MM.1S (cell line): Measurements from ENCODE around the gene TEKT2.

ENCODE experiments used
- DNase-seq: peaks from one replicate; pipeline ENCODE4 v3.0.0-alpha.2; 2015
- H2AFZ ChIP-seq: fragments of 300-600 bp; sonication (generic); 2 replicates; pipeline ENCODE4 v1.6.0; 2016; ENCODE audit warnings: antibody characterized with exemption, low read length
- H3F3A ChIP-seq: fragments of 300-600 bp; sonication (generic); 2 replicates; pipeline ENCODE4 v1.6.1; 2016; ENCODE audit warnings: mild to moderate bottlenecking, antibody characterized with exemption, low read length, moderate library complexity, mixed read lengths; ENCODE audit not compliant: insufficient read depth
- H3K27ac ChIP-seq: fragments of 300-600 bp; sonication (generic); 2 replicates; pipeline ENCODE4 v1.5.1; 2016; ENCODE audit warnings: mild to moderate bottlenecking, low read length
- H3K27me3 ChIP-seq: fragments of 300-600 bp; sonication (generic); replicated peaks from 2 replicates; pipeline ENCODE4 v1.6.0; 2016; ENCODE audit warnings: low read length; ENCODE audit not compliant: insufficient read depth
- H3K36me3 ChIP-seq: fragments of 300-600 bp; sonication (generic); replicated peaks from 2 replicates; pipeline ENCODE4 v1.6.1; 2016; ENCODE audit warnings: mild to moderate bottlenecking, low read length, mixed read lengths; ENCODE audit not compliant: insufficient read depth
- H3K4me1 ChIP-seq: fragments of 300-600 bp; sonication (generic); 2 replicates; pipeline ENCODE4 v1.6.1; 2016; ENCODE audit warnings: low read length, mixed read lengths
- H3K4me2 ChIP-seq: fragments of 300-600 bp; sonication (generic); 2 replicates; pipeline ENCODE4 v1.6.0; 2016; ENCODE audit warnings: low read depth, low read length
- H3K4me3 ChIP-seq: fragments of 300-600 bp; sonication (generic); 2 replicates; pipeline ENCODE4 v1.5.1; 2016; ENCODE audit warnings: low read length, mixed read lengths
- H3K79me2 ChIP-seq: fragments of 300-600 bp; sonication (generic); 2 replicates; pipeline ENCODE4 v1.6.1; 2016; ENCODE audit warnings: mixed run types, low read length, mixed read lengths
- H3K9ac ChIP-seq: fragments of 300-600 bp; sonication (generic); 2 replicates; pipeline ENCODE4 v1.6.1; 2016; ENCODE audit warnings: low read length, mixed read lengths
- H3K9me2 ChIP-seq: fragments of 300-600 bp; sonication (generic); replicated peaks from 2 replicates; pipeline ENCODE4 v1.6.1; 2016; ENCODE audit warnings: mild to moderate bottlenecking, low read length, mixed read lengths; ENCODE audit not compliant: insufficient read depth
- H3K9me3 ChIP-seq: fragments of 300-600 bp; sonication (generic); replicated peaks from 2 replicates; pipeline ENCODE4 v1.6.1; 2016; ENCODE audit warnings: mild to moderate bottlenecking, low read length, mixed read lengths; ENCODE audit not compliant: insufficient read depth
- H4K20me1 ChIP-seq: fragments of 300-600 bp; sonication (generic); 2 replicates; pipeline ENCODE4 v1.6.1; 2016; ENCODE audit warnings: mild to moderate bottlenecking, low read length, moderate library complexity, mixed read lengths; ENCODE audit not compliant: insufficient read depth
- EZH2 ChIP-seq: fragments of 300-600 bp; sonication (generic); optimal IDR thresholded peaks from 2 replicates; pipeline ENCODE3; 2017; ENCODE audit warnings: low read depth, mild to moderate bottlenecking, antibody characterized with exemption, low read length, mixed read lengths
- EZH2phosphoT487 ChIP-seq: fragments of 300-600 bp; sonication (generic); IDR thresholded peaks from 2 replicates; pipeline ENCODE4 v1.6.1; 2018; ENCODE audit warnings: antibody characterized with exemption, low read length
- TF ChIP-seq, protein P1 (sequence below): fragments of 300-600 bp; sonication (generic); IDR thresholded peaks from 2 replicates; pipeline ENCODE4 v1.5.1; 2016; ENCODE audit warnings: antibody characterized with exemption, low read length, mixed read lengths

TEKT2 gene

DNA sequence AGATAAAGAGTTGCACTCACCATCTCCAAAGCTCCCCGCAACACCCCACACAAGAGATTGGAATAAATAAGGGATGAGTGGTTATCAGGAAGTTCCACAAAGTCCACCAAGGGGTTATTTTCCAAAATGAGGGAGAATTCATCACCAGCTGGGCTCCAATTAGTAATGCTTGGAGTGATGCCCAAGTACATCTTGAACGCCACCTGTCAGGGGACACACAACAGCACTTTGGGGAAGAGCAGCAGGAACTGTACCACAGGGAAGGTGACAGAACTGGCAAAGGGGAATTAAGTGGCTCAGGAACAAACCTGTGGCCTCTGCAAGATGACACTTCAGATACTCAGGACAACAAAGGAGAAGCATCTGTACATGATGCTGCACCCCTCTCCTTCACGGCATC is 53.9 kb downstream of the TEKT2 start:
- no peaks in the 10 kb centered on the region for H3K9me2 ChIP-seq

More for the DNA sequence above, 53.9 kb downstream of the TEKT2 start:
- no peak for DNase-seq
- no peak overlapping the region for H3K27ac ChIP-seq
- no peaks in the 10 kb centered on the region for H3F3A ChIP-seq
- H3K27me3 ChIP-seq: no peaks in the 10 kb centered on the region
- no peaks in the 10 kb centered on the region for H4K20me1 ChIP-seq
- no peak overlapping the region for H2AFZ ChIP-seq
- H3K4me2 ChIP-seq: no peak overlapping the region
- TF ChIP-seq EZH2phosphoT487 (no peak), EZH2 (no peak)
- TF ChIP-seq, protein P1, sequence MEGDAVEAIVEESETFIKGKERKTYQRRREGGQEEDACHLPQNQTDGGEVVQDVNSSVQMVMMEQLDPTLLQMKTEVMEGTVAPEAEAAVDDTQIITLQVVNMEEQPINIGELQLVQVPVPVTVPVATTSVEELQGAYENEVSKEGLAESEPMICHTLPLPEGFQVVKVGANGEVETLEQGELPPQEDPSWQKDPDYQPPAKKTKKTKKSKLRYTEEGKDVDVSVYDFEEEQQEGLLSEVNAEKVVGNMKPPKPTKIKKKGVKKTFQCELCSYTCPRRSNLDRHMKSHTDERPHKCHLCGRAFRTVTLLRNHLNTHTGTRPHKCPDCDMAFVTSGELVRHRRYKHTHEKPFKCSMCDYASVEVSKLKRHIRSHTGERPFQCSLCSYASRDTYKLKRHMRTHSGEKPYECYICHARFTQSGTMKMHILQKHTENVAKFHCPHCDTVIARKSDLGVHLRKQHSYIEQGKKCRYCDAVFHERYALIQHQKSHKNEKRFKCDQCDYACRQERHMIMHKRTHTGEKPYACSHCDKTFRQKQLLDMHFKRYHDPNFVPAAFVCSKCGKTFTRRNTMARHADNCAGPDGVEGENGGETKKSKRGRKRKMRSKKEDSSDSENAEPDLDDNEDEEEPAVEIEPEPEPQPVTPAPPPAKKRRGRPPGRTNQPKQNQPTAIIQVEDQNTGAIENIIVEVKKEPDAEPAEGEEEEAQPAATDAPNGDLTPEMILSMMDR: no peak
- no peaks in the 10 kb centered on the region for H3K9me3 ChIP-seq
- H3K4me3 ChIP-seq: no peak overlapping the region
- no peak overlapping the region for H3K9ac ChIP-seq
- 0 out of 2 replicates have a peak, but pooled peaks cover 4% of the 10 kb centered on the region for H3K36me3 ChIP-seq
- H3K4me1 ChIP-seq: no peaks in the 10 kb centered on the region
- peaks cover 25% of the 10 kb centered on the region for H3K79me2 ChIP-seq
